Measurements from ENCODE around the gene S100A4.
"Not testable (repeated sequence)": the region's sequence is repeated elsewhere in the genome, so short reads cannot be mapped to it uniquely, and the experiment has no call there.

Gene S100A4

DNA sequence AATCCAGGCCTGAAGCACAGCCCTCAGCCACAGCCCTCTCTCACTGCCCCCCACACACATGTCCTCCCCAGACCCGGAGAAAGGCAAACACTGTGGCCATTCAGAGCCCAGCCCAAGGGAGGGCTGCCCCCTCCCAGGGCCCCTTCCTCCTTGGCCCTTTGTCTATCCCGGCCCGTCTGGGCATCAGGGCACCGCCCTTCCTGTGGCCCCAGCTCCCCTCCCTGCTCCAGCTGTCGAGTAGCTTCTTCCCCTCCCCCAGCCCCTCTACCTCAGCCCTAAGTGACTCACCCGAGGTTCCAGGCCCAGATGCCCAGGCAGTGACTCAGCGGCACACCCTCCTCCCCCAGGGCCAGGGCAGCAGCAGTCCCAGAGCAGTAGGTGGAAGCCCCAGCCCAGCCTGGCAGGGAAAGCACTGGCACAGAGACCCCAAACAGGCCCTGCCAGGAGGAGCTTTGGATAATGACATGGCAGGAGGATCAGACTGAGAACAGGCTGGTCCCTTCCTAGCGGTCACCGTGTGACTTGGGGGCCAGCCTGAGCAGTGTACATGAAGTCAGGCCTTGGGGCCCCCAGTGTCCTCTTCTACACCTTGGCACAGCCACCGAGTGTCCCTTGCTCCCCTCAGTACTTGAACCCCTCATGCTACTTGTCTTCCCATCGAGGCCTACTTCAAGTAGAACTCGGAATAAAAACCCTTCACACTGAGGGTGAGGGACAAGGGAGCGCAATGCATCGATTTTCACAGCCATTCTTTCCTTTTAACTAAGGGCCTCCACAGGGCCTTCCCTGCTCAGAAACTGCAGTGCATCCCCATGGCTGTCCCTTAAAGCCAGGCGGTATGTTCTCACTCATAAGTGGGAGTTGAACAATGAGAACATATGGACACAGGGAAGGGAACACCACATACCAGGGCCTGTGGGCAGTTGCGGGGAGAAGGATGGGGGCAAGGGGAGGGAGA is 21.1 kb upstream of the S100A4 start:
- DNase-seq = peak; percentile 41

DNA sequence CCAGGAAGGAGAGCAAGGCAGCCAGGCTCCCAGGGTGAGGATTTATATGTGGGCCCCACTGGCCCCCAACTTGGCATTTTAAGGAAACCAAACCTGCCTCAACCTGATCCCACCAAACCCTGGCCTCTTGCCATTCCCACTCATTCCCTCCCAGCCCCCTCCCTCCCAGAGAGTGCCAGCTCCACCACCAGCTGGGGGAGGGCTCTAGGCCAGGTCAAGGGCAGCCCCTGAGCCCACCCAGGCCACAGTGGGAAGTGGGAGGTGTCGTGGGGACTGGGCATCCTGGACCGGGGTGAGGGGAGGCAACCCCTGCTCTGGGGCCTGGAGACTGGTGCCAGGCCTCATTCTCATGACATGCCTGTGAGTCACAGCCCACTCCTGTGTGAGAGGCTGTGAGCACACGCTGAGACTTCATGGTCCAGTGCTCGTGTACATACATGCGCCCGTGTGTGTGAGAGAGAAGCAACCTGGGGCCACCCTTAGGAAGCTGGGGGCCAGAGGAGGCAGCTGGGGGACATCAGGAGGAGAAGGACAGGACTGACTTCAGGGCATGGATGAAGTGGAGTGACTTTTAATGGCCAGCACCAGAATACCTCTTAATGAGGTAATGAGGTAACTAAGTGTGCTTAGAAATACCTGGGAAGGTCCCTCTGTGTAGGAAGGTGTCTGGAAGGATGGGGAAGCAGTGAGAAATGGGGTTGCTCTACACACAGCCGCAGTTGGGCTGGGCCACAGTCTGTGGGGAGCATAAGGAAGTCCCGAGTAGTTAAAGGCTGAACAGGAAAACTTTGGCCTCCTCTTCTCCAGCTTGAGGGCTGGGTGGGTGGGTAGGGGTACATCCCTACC is 20.1 kb upstream of the S100A4 start, which contains the start of gene S100A2:
Gene S100A2, minus strand, starts transcription at position 316 of the 846 bp plus-strand sequence. CDS start 1,967 bp downstream, outside the sequence.
- DNase-seq = peak; percentile 4

DNA sequence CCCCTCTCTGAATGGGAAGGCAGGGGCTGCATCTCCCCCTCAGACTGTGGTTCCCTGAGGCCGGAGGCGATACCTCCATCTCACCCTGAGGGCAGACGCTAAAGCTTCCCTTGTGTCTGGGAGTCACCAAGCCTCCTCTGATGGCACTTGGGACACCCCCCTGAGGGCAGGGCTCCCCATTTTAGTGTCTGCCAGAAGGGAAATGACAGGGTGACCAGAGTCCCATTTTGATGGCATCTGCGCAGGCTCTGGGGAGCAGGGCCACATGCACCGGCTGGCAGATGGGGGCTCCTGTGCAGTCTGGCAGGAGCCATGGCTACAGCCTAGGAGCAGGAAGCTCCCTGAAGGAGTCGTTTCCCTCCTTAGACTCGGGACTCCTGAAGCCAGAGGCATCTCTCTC is 18.4 kb upstream of the S100A4 start:
- DNase-seq = no peak

DNA sequence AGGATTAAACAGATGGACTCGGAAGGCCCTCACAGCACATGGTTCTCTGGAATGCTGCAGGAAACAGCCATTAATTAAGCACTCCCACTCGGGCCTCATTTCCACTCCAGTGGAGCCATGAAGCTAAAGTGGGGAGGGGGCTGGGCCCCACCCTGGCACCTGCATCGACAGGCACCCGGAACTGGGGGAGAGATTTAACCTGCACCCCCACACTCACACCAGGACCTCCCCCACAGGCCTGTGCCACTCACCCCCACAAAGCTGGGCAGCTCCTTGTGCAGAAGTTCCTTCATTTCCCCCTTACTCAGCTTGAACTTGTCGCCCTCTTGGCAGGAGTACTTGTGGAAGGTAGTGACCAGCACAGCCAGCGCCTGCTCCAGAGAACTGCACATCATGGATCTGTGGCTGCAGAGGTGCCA is 17.9 kb upstream of the S100A4 start:
- no peak for DNase-seq

GRCh38 chr1:153562021-153562420 is 16.4 kb upstream of the S100A4 start:
- DNase-seq = not testable (repeated sequence)

GRCh38 chr1:153561466-153561985 is 15.9 kb upstream of the S100A4 start:
- no peak for DNase-seq

- DNase-seq = no peak
These were observed 15.3 kb upstream of the S100A4 start for GRCh38 chr1:153560771-153561465.

GRCh38 chr1:153560241-153560640 is 14.6 kb upstream of the S100A4 start:
- DNase-seq = no peak

- no peak for DNase-seq
These were observed 12.3 kb upstream of the S100A4 start for GRCh38 chr1:153557877-153558276.

GRCh38 chr1:153556348-153556747 is 10.7 kb upstream of the S100A4 start:
- no peak for DNase-seq

DNA sequence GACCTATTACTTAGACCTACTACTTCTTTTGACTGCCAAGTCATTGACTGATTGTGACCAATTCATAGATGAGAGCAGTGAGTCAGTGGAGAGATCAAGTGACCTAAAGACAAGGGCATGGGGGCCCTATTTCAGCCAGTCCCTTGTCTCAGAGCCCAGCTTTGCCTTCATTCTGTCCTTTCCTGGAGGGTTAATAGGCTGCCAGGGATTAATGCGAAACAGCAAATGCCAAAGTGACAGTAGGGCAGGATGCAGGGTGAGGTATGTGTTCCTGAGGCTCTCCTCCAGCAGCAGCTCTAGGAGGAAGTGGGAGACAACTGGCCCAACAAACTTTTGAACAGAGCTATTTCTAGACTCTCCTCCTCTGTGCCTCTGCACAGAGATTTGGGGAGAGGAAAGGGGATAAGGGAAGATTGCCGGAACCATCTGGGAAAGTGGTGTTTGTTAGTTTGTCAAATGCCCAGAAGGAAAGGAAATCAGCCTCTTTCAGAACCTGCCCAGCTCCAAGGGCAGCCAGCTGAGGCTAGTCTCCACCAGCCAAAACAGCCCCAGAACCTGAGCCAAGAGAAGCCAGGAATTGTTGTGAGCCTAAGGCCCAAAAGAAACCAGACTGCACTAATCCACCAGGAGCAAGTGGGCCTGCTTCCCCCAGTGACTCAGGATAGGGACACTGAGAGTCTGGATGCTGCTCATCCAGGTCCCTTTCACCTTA is 8.4 kb upstream of the S100A4 start:
- no peak for DNase-seq

- no peak for DNase-seq
These were observed 7.5 kb upstream of the S100A4 start for GRCh38 chr1:153553096-153553495.

- no peak for DNase-seq
These were observed 6.7 kb upstream of the S100A4 start for GRCh38 chr1:153552335-153552734.

- DNase-seq = no peak
These were observed 5.4 kb upstream of the S100A4 start for GRCh38 chr1:153550827-153551500.

DNA sequence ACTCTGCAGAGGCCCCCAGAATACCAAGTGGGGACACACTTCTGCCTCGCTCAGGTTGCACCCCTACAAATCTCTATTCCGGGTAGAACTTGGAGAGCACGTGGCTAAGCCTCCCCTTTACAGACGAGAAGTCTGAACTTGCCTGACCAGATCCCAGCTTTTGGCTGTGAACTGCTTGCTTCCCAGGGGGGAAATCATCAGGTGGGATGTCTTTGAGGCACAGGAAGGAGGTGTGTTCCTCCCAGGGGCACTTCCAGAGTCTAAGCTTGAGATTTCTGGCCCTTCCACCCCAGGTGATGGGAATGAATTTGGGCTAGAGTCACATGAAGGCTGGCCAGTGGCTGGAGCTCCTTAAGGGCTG is 4.8 kb upstream of the S100A4 start:
- DNase-seq = no peak

- no peak for DNase-seq
These were observed 4.3 kb upstream of the S100A4 start for GRCh38 chr1:153549741-153550397.

- DNase-seq = no peak
These were observed 3.4 kb upstream of the S100A4 start, which contains the start of gene S100A3 for GRCh38 chr1:153548722-153549688. S100A3 (minus strand) TSS chr1:153549258; CDS start chr1:153548485, 773 bp downstream.

- no peak for DNase-seq
These were observed 2.2 kb upstream of the S100A4 start for GRCh38 chr1:153547560-153548551.
